HG03135 (cell line): ENCODE results near the gene ANK3.

ENCODE experiments used
- ATAC-seq: cut with Tn5 transposase; IDR thresholded peaks from one replicate; pipeline ENCODE4 v1.9.1; 2021; ENCODE audit warnings: mild to moderate bottlenecking, moderate library complexity; ENCODE audit not compliant: unreplicated experiment

Gene ANK3

DNA sequence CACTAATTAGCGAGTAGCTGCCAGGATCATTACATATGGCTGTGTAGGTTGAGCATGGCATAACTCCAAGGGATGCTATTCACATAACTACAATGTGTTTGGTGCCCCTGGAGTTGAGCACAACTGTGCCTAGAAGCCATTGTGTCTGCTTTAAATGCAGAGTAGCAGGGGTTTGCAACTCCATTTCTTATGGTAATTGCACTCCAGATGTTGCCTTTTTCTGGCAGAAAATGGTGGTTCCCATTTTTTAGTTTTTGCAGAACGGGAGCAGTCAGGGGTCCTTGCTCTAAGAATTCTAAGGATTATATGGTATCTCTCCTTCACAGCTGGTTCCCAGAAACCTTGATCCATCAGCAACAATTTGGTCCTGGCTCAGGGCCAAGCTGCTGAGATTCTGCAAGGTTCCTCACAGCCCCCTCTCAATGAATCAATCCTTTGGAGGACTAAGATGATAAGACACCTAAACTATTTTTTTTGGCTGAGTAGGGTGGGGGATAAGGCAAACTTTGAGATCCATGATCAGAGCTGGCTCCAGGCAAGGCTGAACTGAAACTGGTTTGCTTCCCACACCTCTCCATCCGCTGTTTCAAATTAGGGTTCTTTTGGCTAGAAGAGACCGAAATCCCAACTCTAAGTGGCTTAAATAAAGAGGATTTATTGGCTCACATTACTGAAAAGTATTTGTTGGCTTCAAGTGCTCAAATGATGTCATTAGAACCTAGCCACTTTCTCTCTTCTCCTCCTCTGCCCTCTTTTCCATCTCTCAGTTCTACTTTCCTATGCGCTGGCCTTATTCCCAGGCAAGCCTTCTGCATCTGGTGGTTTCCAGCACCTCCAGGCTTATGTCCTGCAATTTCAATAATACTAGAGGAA lies 385.8 kb downstream of the ANK3 start:
- no peak for ATAC-seq

DNA sequence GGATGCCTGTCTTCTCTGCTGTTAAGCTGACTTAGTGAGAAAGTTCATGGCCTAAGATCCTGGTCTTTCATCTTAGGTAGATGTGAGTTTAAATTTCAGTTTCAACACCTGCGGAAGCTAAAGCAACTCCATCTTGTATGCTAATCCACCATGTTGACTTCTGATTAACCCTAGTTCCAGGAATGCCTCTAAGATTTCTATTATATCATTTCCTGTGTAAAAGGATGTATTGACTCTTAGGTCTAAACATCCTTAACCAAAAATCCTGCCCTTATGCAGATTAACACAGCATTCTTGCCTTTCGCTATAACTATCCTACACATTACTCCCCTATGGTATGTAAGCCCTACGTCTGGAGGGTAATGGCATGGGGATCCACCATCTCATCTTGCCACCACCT lies 388.9 kb downstream of the ANK3 start:
- no peak for ATAC-seq

DNA sequence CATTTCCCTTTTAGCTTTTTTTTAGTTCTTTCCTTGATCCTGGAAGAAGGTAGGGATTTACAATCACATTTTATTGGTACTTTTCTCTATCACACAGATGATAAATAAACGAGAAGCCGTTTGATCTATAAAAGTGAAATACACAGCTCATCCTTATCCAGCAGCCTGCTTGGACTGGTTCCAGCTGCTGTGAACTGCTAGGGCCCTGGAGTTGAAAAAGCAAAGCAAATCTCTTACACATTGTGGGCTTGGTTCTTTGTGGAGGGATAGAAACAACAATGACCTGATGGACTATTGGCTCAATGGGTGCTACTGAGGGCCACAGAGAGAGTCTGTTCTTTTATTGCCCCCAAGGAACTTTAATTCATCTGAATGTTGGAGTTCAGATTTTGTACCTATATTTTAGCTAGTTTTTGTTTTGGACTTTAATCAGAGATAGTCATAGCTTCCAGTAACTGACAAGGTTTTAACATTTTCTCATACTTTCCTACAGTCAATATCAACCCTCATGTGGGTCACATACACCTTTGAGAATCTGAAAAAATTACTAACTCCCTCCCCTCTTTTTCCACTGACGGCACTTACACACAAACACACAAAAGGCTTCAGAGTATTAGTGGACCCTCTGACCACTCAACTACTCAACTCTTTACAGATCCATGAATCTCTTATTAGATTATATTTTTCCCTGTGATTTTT lies 391.7 kb downstream of the ANK3 start:
- ATAC-seq = no peak

DNA sequence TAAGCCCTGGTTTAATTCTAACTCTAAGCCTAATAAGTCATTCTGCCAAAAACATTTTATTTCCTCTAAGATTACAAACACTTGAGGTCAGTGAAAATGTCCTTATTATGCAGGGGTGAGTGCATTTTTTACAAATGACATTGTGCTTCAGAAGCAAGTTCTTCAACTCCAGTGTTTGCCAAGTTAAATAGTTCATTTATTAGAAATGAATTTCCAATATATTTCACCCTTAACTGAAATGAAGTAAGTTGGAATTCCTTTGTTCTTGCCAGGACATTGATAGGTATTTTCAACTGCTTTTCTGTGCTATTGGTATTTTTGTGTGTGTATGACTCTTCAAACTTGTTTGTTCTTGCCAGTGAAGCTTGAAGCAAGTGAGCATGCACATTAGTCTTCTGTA lies 393.8 kb downstream of the ANK3 start:
- ATAC-seq = no peak

DNA sequence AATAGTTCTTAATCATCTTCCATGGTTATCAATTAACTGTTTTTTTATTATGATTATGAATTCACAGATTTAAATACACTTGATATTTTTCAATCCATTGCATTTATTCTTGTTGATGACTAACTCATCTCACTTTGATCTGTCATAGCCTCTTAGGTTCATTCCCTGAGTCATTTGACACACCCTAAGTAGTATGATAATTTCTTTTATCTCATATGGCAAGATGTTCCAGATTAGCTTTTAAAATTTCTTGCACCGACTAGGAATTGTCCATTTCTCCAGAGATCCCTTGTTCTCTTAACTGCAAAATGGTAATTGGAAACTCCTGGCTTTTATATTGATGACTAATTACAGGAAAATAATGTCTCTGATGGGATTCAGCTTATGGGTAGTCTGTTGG lies 395.7 kb downstream of the ANK3 start:
- ATAC-seq = no peak

DNA sequence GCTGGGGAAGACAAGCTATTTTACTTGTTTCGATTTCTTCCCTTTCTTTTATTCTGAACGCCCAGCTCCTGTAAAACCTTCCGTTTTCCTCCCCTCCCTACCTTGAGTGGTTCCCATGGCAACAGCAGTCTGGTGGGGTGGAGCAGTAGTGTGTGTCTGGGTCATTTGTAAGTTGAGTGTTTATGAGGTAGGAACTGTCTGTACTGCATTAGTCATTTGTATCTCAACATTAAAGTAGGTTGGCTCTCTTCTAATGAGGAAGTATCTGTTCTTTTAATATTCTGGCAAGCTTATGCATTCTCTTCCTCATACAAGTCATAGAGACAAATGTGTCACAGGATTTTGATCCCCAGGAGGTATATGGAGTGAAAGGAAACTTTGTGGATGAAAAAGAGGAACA lies 398.0 kb downstream of the ANK3 start:
- ATAC-seq = peak; percentile 59

DNA sequence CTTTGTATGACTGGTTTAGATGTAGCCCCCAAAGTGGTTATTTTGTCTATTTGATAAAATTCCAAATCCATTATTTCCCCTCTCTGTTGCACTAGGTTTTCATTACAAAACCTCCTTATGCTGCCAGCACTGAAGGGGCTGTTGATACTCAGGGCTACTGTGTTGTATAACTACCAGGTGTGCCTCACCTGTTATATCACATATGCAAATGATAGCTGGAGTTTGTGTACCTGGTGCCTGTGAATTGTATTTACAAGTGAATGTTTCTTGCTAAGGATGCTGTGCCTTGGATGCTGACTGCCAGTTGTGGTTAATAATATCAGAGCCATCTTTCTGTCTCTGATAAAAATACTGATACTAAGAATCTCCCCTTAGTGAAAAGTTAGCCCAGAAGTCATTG lies 398.6 kb downstream of the ANK3 start:
- no peak for ATAC-seq

DNA sequence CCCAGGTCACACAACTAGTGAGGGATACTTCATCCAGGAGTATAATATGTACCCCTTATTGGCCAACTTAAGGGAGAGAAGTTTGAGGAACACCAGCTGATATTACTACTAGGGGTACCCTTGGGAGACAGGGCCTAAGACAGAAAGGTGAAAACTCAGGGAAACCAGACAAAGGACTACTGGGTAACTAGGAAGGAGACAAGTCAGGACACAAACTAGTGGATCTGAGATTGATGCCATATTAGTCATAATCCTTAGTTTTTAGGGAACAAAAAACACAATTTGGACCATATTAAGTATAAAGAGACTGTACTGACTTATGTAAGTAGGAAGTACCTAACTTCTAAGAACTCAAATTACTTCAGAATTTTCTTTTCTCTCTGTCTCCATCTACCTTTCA lies 404.0 kb downstream of the ANK3 start:
- no peak for ATAC-seq

DNA sequence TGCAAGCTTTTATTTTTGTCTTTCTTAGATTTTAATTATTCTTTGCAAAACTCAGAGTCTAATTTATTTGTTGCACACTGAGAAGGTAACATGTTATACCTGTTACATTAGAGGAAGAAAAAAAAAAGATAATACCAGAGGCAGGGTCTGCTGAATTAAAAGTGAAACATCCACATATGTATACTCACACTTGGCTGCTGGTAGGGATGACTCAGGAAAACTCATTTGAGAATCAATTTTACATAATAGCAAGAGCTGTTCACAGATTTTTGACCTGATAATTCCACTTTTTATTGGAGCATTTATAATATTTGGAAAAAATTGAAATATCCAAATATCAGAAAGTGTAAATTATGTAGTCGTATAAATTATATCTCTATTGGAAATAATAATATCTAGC lies 405.3 kb downstream of the ANK3 start:
- no peak for ATAC-seq

DNA sequence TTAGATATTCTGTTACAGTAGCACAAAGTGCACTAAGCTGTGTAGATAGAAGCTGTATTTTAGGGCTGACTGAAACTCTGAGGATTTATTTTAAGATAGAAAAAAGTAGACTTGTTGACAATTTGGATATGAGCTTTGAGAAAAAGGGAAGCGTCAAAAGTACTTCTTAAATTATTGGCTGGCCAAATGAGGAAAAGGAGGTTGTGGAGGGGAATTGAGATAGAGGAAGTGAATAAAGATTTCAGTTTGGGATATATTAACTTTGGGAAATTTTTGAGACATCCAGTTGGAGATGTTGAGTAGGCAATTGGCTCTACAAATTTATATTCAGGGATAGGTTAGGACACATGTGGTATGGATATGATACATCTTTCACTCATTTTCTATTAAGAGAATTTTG lies 409.3 kb downstream of the ANK3 start:
- no peak for ATAC-seq

DNA sequence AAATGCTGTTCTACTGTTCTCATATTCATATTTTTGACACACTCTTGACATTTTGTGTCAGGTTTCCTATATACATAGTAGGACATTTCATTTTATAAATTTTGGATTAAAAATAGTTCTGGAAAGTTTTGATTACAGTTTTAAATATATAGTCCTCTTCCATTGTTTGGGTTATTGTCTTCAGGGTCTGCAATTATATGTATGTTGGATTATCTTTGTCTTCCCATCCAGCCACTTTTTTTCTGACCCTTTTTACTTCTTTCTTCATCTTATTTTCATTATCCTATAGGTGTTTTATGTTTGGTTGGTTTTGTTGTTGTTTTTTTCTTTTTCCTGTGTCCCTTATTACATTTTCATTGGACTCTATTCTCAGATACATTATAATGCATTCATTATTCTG lies 412.2 kb downstream of the ANK3 start:
- no peak for ATAC-seq

DNA sequence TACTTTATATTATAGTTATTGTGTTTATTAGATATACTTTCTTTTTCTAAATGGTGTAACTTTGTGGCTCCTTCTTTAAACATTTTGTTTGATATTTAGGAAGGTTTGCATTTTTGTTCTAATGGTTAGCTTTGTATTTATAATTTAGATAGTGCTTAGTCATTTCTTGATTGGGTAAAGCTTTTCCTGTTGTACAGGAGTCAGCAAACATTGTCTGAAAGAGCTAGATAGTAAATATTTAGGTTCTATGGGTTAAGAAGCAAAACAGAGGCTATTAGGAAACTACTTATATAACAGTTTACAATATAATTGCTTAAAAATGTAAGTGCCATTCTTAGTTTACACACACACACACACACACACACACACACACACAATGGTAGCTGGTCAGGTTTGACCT lies 412.8 kb downstream of the ANK3 start:
- ATAC-seq = no peak
